GM12878 (cell line): Measurements from ENCODE around the gene CDCP1.

Source experiments
- BRCA1 ChIP-seq: IDR thresholded peaks from 2 replicates; pipeline ENCODE4 v1.6.1; 2011; ENCODE audit warnings: low read depth, low read length, improper control_type of control experiment
- CTCF ChIP-seq, 3 experiments: IDR thresholded peaks in 2 of 3; conservative IDR thresholded peaks in 1 of 3; 2 replicates each; pipeline ENCODE4 v1.5.1; 2011; ENCODE audit warnings: low read depth in 3 of 3, low read length in 3 of 3, mild to moderate bottlenecking in 3 of 3, control low read depth in 2 of 3, moderate library complexity in 2 of 3, inconsistent platforms in 1 of 3, mixed read lengths in 1 of 3; ENCODE audit not compliant: control insufficient read depth in 2 of 3, insufficient read depth in 1 of 3; ENCODE audit errors: extremely low read depth in 1 of 3
- POLR2A ChIP-seq: IDR thresholded peaks from 2 replicates; pipeline ENCODE4 v1.6.1; 2011; ENCODE audit warnings: low read depth, mild to moderate bottlenecking, low read length
- RAD21 ChIP-seq: IDR thresholded peaks from 2 replicates; pipeline ENCODE4 v1.6.1; 2011; ENCODE audit warnings: mild to moderate bottlenecking, low read depth, low read length, moderate library complexity; ENCODE audit not compliant: insufficient read depth
- RBBP5 ChIP-seq: fragments of 200-600 bp; sonication (generic); conservative IDR thresholded peaks from 2 replicates; pipeline ENCODE4 v1.6.1; 2016

- no peak for TF ChIP-seq RAD21
- TF ChIP-seq POLR2A, result no peak
- TF ChIP-seq BRCA1, result no peak
- TF ChIP-seq CTCF (IDR thresholded peaks at IDR 0.05 in 2 of 3, conservative IDR thresholded peaks at IDR 0.05 in 1 of 3; ENCODE audit: control insufficient read depth in 2 of 3, extremely low read depth in 1 of 3, insufficient read depth in 1 of 3, low read depth in 3 of 3, low read length in 3 of 3), result no peak
- TF ChIP-seq RBBP5, result no peak
These were observed 79.9 kb downstream of the CDCP1 start for GRCh38 chr3:45066109-45066801.
